ENCODE results near the gene GALNT17. TPM values are rescaled to one million over a fixed set of nuclear protein-coding genes. Genes with fewer than 3 reads are reported as not detected.

The GALNT17 gene
- total RNA-seq, 1 experiment from 2014 or later = not detected

DNA sequence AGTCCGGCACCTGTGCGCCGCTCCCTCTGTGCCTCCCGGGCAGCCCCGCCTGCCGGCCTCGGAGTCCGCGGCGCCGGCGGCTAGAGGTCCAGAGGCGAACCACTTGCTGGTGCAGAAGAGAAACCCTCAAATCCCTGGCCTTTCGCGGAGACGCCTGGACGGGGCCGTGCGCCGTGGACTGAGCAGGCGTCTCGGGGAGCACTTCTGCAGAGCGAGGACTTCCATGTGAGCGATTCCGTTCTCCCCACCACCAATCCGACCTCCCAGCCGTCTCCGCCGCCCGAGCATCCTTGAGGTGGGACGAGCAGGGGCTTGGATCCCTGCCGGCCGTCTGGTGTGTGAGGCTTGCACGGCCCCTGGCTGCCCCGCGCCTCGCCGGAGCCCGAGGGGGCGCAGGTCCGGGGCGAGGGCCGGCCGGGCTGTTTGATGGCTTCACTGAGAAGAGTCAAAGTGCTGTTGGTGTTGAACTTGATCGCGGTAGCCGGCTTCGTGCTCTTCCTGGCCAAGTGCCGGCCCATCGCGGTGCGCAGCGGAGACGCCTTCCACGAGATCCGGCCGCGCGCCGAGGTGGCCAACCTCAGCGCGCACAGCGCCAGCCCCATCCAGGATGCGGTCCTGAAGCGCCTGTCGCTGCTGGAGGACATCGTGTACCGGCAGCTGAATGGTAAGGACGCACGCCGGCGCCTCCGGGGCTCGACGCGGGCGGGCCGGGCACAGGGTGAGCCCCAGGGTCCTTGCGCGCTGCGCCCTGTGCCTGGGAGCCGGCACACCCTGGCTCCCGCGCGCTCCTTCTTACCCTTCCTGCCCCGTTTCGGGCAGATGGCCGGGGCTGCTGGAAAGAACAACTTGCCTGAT, 660 bp downstream of the GALNT17 start:
- Histone ChIP-seq H3K4me2 (no peak overlapping the region), H3K9me3 (ENCODE audit: insufficient read depth, low read depth) (no peaks in the 10 kb centered on the region), H3K27me3 (ENCODE audit: insufficient read depth, low read depth) (no peaks in the 10 kb centered on the region), H3K4me3 (no peak overlapping the region), H3K27ac (no peak overlapping the region), H3K9me2 (ENCODE audit: insufficient read depth) (no peaks in the 10 kb centered on the region), H2AFZ (no peak overlapping the region), H3K4me1 (replicated peaks; ENCODE audit: insufficient read depth) (no peaks in the 10 kb centered on the region), H3F3A (ENCODE audit: insufficient read depth, low read depth) (no peaks in the 10 kb centered on the region), H3K36me3 (ENCODE audit: low read depth) (no peaks in the 10 kb centered on the region), H3K79me2 (ENCODE audit: low read depth) (no peaks in the 10 kb centered on the region), H4K20me1 (ENCODE audit: insufficient read depth) (no peaks in the 10 kb centered on the region)
- no peak for DNase-seq
- no peak for TF ChIP-seq EZH2 (IDR thresholded peaks at IDR 0.05; ENCODE audit: low read depth)
- TF ChIP-seq CTCF (conservative IDR thresholded peaks at IDR 0.05) = no peak
- intact Hi-C loops (cut with micrococcal nuclease; ENCODE audit: unreplicated experiment) = no loop called here
- ChIA-PET POLR2A (ENCODE audit: unreplicated experiment) (no interaction called here), CTCF (no interaction called here)
- BruUV-seq (replicated peaks) = no TSS peak

- no peaks in the 10 kb centered on the region for H4K20me1 ChIP-seq (ENCODE audit: insufficient read depth)
- CTCF ChIA-PET = no interaction called here
- no peaks in the 10 kb centered on the region for H3F3A ChIP-seq (ENCODE audit: insufficient read depth, low read depth)
- H3K4me3 ChIP-seq = no peak overlapping the region
- H3K4me2 ChIP-seq = no peak overlapping the region
- TF ChIP-seq EZH2 (IDR thresholded peaks at IDR 0.05; ENCODE audit: low read depth) (no peak), CTCF (conservative IDR thresholded peaks at IDR 0.05) (no peak)
- no peak overlapping the region for H3K27ac ChIP-seq
- POLR2A ChIA-PET (ENCODE audit: unreplicated experiment) = no interaction called here
- intact Hi-C loops (cut with micrococcal nuclease; ENCODE audit: unreplicated experiment) = no loop called here
- DNase-seq = no peak
- H3K9me3 ChIP-seq (ENCODE audit: insufficient read depth, low read depth) = no peaks in the 10 kb centered on the region
- H2AFZ ChIP-seq = no peak overlapping the region
- no peaks in the 10 kb centered on the region for H3K4me1 ChIP-seq (replicated peaks; ENCODE audit: insufficient read depth)
- no peaks in the 10 kb centered on the region for H3K36me3 ChIP-seq (ENCODE audit: low read depth)
- BruUV-seq (replicated peaks) = no TSS peak
- H3K9me2 ChIP-seq (ENCODE audit: insufficient read depth) = no peaks in the 10 kb centered on the region
- H3K27me3 ChIP-seq (ENCODE audit: insufficient read depth, low read depth) = no peaks in the 10 kb centered on the region
- no peaks in the 10 kb centered on the region for H3K79me2 ChIP-seq (ENCODE audit: low read depth)
These were observed 1.3 kb downstream of the GALNT17 start for GRCh38 chr7:71133232-71133622.

DNA sequence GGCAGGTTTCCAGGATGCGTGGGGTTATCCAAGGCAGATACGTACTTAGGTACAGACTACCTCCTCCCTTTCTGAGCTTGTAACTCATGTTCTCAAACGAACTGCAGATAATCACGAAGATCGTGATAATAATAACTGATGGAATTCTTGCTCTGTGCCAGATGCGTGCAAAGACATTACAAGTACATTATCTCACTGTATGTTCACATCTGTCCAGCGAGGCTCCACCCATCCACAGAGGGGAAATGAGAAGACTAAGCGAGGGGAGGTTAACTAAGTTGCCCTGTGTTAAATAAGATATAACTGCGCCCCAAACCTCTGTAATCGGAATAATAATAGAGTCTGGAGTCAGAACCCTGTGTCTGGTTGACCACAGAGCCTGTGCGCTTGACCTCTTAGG, 1.9 kb downstream of the GALNT17 start:
- no peak for TF ChIP-seq EZH2 (IDR thresholded peaks at IDR 0.05; ENCODE audit: low read depth)
- TF ChIP-seq CTCF (conservative IDR thresholded peaks at IDR 0.05) = no peak
- H3K9me2 ChIP-seq (ENCODE audit: insufficient read depth) = no peaks in the 10 kb centered on the region
- H3K4me2 ChIP-seq = no peak overlapping the region
- POLR2A ChIA-PET (ENCODE audit: unreplicated experiment) = no interaction called here
- no peaks in the 10 kb centered on the region for H3K4me1 ChIP-seq (replicated peaks; ENCODE audit: insufficient read depth)
- no peak overlapping the region for H3K27ac ChIP-seq
- H3K36me3 ChIP-seq (ENCODE audit: low read depth) = no peaks in the 10 kb centered on the region
- no peak overlapping the region for H2AFZ ChIP-seq
- CTCF ChIA-PET = no interaction called here
- no peaks in the 10 kb centered on the region for H3K27me3 ChIP-seq (ENCODE audit: insufficient read depth, low read depth)
- H4K20me1 ChIP-seq (ENCODE audit: insufficient read depth) = no peaks in the 10 kb centered on the region
- no peak for DNase-seq
- no peaks in the 10 kb centered on the region for H3K79me2 ChIP-seq (ENCODE audit: low read depth)
- no peaks in the 10 kb centered on the region for H3F3A ChIP-seq (ENCODE audit: insufficient read depth, low read depth)
- intact Hi-C loops (cut with micrococcal nuclease; ENCODE audit: unreplicated experiment) = no loop called here
- H3K4me3 ChIP-seq = no peak overlapping the region
- no peaks in the 10 kb centered on the region for H3K9me3 ChIP-seq (ENCODE audit: insufficient read depth, low read depth)
- no TSS peak for BruUV-seq (replicated peaks)
